ENCODE results near the gene IMMT.
"Not testable (repeated sequence)": the region's sequence is repeated elsewhere in the genome, so short reads cannot be mapped to it uniquely, and the experiment has no call there.

Gene IMMT

DNA sequence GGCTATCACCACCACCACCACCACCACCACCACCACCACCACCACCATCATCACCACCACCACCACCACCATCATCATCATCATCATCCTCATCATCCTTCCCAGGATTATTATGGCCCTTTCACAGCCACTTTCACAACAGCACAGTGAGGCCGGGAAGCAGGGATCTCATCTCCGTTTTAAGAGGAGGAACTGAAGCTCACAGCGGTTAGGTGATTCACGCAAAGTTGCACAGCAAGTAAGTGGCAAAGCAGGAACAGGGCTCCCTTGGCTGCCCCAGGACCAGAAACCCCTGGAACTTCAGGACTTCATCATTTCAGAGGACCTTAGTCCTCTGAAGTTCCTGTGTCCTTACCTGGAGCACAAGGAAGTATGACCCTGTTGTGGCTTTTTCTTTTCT, 30.8 kb upstream of the IMMT start:
- DNase-seq (ENCODE audit: low spot score) = no peak

DNA sequence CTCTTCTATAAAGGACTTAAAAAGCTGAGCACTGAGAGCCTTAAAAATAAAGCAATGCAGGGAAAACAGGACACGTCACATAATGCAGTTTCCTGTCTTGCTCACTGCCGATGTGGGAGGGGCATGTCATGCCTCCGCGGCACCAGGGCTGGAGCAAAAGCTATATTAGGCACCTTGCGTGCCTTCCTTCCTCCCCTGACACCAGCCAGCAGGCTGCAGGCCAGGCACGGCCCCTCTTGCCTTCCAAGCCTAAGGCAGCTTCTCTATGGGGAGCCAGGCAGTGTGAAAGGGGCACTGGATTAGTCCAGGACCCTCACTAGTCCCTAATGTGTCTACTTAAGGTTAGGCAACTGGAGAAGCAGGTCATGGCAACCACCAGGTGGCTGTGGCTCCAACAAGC, 30.3 kb upstream of the IMMT start:
- no peak for DNase-seq (ENCODE audit: low spot score)

DNA sequence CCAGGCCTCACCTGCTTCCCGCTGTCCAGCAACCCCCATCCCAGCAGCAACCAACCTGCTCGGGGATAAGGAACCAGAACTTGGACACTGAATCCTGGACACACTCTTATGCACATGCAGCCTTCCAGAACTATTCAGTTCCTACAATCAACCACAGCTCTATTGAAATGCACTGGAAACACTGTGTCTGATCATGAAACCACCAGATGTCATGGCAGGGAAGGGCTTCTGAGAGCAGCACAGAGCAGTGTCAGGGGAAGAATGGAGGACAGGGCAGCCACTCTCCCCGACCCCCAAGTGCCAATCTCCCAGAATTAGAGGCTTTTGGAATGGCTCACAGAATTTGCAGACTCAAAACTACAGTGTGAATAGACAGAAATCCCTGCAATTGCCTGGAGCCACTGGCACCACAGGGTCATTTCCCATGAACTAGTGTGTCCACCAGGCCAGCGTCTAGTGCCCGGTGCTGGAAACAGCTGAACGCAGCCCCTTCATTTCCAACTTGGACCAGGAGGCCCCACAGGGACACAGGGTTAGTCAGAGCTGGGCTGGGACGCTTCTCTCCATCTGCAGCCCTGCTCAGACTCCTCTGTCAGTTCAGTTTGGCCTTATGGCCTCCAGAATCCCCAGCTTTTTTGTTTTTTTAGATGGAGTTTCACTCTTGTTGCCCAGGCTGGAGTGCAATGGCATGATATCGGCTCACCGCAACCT, 29.5 kb upstream of the IMMT start:
- no peak for DNase-seq (ENCODE audit: low spot score)

DNA sequence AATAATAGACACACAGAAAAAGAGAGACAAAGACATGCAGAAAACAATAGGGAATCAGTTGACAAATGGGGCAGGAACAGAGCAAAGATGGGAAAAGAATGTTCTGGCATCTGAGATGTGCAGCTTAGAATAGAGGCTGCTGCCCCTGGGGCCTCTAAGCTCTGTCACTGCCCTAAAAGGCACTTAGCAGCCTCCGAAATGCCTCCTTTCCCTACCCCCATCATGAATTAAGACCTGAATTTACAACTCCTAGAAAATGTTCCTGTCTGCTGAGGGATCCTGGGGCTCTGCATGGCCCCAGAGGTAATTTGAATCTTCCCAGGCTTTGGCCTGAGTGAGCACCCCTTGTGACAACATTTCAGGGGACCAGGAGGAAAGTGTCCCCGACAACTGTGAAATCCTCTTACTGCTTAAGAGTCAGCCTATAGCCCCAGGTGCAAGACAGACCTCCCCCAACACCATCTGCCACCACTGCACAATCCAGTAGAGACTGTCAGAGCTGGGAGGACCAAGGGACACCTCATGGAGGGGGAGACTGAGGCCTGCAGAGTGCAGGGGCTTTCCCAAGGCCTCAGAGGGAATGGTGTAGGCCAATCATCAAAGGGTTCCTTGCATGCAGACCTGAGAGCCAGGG, 28.8 kb upstream of the IMMT start:
- DNase-seq (ENCODE audit: low spot score) = no peak

DNA sequence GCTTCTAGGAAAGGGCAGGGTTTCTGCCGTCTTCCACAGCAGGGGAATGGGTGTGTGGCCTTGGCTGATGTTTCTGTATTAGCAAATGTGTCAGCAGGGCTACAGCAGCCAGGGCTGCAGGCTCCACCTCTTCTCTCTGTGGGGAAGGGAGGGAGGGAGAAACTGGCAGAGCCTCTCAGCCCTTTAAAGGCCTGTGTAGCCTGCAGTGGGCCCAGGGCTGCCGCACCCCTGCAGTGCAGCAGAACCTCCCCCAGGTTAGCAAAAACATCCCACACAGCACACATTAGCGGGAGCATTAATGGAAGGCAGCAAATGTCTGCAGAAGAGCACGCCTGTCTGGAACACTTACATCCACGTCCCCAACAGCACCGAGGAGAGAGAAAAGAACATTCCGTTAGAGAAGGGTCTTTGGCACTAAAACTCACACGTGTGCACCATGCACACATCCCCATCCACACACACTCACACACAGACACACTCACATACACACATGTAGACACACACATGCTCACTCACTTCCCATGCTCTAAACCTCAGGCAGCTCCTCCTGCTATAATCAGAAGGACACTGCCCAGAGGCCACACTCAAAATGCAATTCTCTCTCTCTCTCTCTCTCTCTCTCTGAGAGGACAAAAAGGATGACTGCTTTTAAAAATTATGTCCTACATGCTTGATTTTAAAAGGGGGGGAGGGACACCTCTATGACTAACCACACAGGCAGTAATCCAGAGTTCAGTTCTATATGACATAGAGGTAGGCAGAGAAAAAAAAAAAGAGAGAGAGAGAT, 28.1 kb upstream of the IMMT start:
- DNase-seq (ENCODE audit: low spot score) = no peak

DNA sequence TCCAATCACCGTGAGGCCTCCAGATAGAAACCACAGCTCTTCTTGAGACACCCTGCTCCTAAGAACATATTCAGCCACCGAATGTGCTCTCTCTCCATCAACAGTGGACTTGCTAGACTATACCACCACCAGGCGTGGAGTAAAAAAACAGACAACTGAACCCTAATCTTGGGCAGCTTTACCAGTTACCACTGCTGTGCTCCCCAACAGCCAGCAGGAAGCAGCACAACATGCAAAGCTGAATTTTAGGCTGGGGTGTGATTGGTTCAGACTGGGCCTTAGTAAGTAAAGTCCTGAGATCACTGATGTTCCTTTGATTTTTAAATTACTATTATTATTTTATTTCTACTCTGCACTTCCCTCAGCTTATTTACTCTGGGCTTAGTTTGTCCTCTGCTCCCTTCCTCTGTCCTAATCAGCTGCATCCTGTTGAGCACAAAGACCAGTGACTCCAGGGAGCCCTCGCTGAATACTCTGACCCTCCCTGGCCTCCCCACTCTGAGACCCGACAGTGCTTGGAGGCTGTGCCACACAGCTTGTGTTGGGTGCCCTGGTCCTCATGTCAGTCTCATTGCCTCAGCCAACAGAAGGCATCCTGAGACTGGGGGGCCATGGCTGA, 25.9 kb upstream of the IMMT start:
- peak; percentile 41 for DNase-seq (ENCODE audit: low spot score)

DNA sequence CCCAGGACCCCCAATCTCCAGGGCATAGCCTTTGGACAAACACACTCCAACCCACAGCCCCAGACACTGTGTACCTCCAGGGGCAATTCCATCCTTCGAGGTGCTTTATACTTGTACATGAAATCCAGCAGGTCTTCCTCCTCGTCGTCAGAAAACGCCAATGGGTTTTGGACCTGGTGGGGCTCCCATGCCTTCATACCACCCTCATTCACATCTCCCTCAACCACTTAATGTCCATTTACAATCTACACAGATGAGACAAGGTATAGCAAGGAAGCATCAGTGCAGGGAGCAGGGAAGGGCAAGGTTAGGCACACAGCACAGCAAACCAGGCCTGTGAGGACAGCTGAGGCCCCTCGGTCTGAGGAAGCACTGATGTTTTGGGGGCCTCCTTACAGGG, 24.6 kb upstream of the IMMT start:
- DNase-seq (ENCODE audit: low spot score) = no peak

DNA sequence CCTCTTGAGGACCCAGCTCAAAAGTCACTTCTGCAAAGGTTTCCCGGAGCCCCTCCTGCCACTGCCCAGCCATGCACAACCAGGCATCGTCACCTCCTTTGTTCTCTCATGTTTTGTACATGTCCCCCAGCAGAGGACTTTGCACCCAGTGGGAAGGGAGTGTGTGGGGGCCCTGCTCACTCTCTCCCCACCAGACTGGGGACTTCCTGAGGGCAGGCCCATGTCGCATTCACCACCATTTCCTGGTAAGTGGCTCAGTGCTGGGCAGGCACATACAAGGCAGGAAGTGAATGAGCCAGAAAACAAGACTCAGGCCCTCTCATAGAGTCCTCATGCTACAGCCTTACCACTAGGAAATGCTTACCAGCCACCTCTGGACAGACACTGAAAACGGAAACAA, 22.9 kb upstream of the IMMT start:
- no peak for DNase-seq (ENCODE audit: low spot score)

DNA sequence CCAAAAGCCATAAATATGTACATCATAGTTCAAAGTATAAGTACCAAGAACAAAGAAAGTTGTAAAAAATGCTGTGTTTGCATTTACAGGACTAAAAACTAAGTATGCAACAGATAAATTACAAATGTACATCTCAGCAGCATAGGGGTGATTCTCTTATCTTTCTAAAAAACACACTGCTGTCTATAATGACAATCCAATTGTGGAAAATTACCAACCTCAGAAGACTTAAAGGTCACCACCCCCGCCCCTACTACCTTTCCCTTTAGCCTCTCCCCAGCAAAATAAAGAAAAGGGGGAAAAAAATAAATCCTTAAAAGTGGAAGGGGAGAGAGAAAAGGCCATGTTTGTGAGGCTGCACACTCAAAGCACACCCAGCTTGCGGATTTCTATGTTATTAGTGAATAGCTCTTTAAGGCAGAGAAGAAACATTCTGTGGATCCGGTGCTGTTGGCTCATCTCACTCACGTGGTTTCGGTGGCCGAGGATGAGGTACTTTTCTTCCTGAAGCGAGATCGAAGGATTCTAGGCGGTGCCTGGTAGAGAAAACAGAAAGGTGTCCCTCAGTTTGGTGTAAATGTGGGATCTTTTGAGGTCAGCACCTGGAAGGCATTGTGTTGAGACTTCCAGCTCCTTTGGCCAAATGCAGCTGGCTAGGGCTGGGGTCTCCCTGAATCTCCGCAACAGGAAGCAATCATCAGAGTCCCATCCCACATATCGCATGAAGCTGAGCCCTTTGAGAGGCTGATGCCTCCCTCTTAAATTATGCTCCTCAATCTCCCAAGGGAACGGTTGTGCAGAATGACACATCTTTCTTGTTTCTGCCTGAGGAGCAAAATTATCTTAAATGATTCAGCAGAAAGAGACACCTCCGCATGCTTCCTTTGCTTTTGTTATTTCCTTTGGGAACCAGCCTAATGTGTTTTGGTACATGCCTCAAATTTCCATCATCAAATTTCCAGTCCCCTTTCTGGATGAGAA, 21.6 kb upstream of the IMMT start:
- no peak for DNase-seq (ENCODE audit: low spot score)

DNA sequence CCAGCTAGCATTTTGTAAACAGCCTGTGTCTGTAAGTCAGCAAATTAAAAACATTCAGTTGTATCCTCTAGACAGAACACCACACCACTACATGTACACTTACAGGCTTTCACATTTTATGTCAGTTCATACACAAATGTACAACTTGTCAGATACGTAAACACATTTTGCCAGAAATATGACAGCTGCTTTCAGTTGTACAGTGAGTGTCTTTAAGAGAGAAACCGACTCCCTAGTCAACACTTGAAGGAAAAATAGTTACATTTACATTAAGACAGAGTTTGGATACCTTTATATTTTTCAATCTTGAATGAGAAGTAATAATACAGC, 19.2 kb upstream of the IMMT start:
- DNase-seq (ENCODE audit: low spot score) = no peak

DNA sequence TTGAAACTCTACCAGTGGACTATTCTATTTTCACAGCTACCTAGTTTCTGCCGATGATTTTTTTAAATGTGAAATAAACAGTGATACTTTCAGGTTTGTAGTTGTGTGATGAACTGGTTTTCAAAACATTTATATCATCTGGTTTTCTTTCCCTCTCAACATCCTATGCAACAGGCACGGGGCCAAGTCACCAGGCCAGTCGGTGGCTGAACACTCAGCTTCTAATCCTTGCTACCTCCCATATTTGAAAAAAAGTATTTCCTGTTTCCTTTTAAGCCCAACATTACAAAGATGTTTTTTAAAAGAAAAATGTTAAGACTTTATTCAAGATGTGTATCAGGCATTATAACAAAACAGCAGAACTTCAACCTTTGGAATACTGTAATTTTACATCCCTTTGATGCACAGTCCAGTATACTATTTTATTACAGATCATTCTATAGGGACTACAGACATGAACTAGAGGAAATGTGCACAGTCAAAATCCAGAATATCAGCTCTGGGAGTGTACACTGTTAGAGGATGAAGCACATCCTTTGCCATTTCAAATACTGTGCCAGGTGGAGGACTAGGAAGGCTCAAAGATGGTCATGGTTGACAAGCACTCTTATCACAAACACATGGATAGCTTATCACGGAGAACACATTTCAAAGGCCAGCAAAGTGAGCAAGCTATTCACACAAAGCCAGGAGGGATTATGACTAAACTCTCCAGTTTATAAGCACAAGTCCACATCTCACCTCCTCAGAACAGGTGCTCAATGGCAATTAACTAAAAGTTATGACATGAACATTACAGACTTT, 18.6 kb upstream of the IMMT start:
- no peak for DNase-seq (ENCODE audit: low spot score)

DNA sequence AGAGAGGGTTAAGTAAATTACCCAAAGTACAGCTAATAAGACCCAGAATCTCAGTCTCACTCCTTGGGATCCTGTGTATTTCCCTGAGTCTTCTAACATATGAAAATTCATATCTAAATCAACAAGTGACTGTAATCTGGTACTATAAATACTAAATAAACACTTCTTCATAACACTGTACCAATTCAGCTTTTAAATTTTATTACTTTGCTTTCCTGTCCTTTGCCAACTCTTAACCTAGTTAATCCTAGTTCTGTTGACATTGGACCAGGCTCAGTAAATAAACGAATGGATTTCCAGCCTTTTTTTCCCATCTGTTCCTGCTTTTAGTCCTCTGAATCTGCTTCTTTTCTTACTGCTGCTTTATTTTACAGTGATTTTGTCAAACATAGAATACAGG, 17.8 kb upstream of the IMMT start:
- DNase-seq (ENCODE audit: low spot score) = no peak

DNA sequence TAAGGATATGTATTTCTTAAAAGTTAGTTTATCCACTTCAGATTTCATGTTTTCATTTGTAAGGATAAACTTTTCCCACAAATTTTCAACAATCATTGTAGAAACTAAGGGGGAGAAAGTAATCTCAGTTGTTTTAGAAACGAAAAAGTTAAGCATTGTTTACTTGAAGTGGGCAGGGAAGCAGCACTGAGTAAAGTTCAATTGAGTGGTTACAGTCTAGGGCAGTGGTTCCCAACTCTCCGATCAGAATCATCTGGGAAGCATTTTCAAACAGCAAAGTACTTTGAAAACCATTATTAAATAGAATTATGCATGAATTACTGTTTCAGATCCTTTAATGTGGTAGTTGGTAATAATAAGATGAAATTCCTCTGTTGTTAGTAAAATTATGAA, 16.5 kb upstream of the IMMT start:
- DNase-seq (ENCODE audit: low spot score) = no peak

DNA sequence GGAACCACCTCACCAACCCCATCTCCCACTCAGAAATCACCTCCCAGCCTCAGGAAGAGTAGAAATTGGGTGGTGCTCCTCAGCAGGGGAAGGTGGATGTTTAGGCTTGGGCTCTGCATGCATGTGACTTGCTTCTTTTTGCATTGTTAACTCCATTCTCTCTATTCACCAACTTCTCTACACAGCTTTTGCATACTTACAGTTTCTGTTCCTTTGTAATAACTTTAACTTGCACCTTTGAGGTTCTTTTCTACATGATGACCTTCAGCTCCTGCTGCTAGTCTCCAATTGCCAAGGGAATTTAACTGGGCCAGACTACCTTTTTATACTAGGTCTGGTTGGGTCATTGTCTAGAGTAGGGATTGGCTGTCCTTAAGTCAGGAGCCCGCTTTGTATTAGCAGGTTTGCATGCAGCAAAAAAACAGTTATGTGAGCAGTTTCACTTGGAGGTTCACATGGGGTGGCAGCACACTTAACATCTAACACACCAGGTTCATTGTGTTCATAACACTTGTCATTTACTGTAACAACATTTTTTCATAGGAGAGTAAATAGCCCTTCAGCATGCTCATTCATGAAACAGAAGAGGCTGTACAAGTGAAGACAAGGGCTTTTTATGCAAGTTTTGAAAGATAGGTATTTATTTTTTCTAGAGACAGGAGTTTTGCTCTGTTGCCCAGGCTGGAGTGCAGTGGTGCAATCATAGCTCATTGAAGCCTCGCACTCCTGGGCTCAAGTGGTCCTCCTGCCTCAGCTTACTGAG, 16.0 kb upstream of the IMMT start:
- DNase-seq (ENCODE audit: low spot score) = no peak

DNA sequence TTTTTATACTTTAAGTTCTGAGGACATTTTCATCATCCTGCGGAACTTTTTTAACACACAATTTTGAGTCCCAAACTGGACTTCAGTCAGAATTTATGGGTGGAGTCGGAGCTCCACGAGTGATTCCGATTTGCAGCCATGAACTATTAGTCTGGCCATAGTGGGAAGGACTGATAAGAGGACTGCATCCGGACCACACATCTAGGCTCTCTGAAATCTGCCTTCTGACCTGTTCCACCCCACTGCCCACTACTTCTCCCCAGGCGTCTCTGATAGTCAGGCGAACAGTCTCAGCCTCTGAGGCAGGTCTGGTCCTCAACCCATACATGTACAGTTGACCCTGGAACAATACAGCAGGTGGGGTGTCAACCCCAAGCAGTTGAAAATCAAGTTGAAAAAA, 9.2 kb upstream of the IMMT start:
- DNase-seq (ENCODE audit: low spot score) = no peak

DNA sequence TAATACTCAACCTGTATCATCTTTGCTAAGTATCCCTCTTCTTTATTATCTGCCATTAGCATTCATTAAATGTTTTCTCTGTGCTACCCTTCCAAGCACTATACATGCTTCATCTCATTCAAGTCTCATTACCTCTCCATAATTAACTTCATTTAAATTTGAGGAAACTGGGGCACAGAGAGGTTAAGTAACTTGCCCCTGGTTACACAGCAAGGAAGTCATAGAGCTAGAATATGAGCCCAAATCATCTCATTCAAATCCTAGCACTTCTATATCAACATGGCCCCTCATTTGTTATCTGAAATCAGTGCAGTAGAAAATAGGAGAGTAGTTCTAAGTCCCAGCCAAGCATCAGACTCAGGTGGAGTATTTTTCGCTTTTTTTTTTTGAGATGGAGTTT, 8.4 kb upstream of the IMMT start:
- no peak for DNase-seq (ENCODE audit: low spot score)

DNA sequence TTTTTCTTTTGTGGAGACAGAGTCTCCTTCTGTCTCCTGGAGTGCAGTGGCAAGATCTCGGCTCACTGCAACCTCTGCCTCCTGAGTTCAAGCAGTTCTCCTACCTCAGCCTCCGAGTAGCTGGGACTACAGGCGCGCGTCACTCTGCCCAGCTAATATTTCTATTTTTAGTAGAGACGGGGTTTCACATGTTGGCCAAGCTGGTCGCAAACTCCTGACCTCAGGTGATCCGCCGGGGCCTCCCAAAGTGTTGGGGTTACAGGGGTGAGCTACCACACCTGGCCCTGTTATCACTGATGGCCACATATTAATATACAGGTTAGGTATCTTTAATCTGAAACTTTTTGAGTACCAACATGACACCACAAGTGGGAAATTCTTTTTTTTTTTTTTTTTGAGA, 7.4 kb upstream of the IMMT start:
- no peak for DNase-seq (ENCODE audit: low spot score)

DNA sequence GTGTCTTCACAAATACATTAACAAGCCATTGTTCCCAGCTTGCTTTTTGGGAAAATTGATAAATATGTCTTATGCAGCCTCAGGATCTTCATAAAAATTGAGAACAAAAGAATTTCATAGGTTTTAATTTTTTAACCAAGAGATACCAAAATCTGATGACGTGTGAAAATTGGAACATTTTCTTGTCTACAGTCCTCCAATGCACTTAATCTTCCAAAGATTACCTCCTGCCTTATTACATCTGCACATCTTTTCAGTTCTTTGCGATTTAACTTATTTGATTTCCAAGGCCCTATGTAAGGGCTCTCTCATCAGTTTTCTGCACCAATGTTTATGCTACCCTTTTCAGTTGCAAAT, 7.1 kb upstream of the IMMT start:
- DNase-seq (ENCODE audit: low spot score) = no peak

DNA sequence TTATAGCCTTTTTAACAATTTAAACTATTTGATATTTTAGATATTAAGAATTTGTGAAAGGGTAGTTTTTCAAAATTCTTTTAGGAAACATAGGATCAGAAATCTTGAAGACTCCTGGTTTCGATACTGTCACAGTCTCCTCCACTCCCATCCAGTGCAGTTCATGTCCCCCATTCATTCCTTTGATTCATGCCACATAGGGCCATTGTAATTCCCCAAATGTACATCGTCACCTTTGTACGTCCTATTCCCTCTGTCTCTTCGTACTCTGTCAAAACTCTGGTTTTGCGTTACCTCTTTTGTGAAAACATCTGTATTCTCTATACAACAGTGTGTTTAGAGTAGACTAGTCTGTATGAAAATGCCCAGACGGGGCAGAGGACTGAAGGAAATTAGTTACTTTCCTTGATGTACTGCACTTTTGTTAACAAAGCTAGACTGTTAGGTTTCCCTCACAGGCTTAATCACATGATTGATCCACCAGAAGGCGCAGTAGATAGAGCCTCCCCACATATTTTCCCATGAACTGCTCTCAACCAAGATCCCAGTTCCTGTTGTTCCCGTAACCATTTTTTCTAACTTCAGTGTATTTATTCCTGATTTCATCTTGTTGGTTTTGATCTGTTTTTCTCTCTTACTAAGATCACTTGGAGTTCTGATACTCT, 6.5 kb upstream of the IMMT start:
- DNase-seq (ENCODE audit: low spot score) = no peak

DNA sequence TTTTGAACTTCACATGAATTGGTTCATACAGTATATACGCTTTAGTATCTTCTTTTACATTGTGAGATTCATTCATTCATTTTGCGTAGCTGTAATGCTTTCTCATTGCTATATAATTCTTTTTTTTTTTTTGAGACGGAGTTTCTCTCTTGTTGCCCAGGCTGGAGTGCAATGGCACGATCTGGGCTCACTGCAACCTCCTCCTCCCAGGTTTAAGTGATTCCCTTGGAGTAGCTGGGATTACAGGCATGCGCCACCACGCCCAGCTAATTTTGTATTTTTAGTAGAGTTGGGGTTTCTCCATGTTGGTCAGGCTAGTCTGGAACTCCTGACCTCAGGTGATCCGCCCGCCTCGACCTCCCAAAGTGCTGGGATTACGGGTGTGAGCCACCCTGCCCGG, 5.3 kb upstream of the IMMT start:
- not testable (repeated sequence) for DNase-seq (ENCODE audit: low spot score)

All from cerebellar cortex (tissue), 1 donor.